Panc1 (cell line): ENCODE data around the gene VPS41. TPM values are rescaled to one million over a fixed set of nuclear protein-coding genes. Genes with fewer than 3 reads are reported as not detected.

Experiments
- ATAC-seq: fragments of 200-7000 bp; cut with Tn5 transposase; 2 replicates; pipeline ENCODE4 v1.9.1; 2020; ENCODE audit warnings: mild to moderate bottlenecking, moderate library complexity
- BruUV-seq: library from RNA; stranded (reverse); fragments of 400-500 nt; replicated peaks from 2 replicates; lab custom pipeline; 2021; lab: Mats Ljungman, UMichigan
- CTCF ChIA-PET: fragments of 300-600 bp; sonication (Branson Sonifier 250); formaldehyde crosslinking; loops from one replicate; lab custom pipeline; 2022; ENCODE audit warnings: antibody characterized with exemption; lab: Charles Lee
- POLR2A ChIA-PET: fragments of 300-600 bp; sonication (Branson Sonifier 250); formaldehyde crosslinking; loops from one replicate; lab custom pipeline; 2022; ENCODE audit warnings: antibody characterized with exemption; lab: Charles Lee
- DNase-seq: peaks from one replicate; pipeline ENCODE4 v3.0.0-alpha.2; 2010; ENCODE audit warnings: low read depth, low spot score
- H3K27ac ChIP-seq: 2 replicates; pipeline ENCODE4 v1.5.1; 2011; ENCODE audit warnings: mild to moderate bottlenecking, low read length, inconsistent platforms
- H3K27me3 ChIP-seq: fragments of 200-500 bp; sonication (Bioruptor generic); 2 replicates; pipeline ENCODE4 v1.6.0; 2014; ENCODE audit warnings: low read length, inconsistent platforms; ENCODE audit not compliant: control insufficient read depth, insufficient read depth
- H3K36me3 ChIP-seq: fragments of 200-500 bp; sonication (Bioruptor generic); 2 replicates; pipeline ENCODE4 v1.5.1; 2014; ENCODE audit warnings: inconsistent platforms, mild to moderate bottlenecking, low read length, moderate library complexity; ENCODE audit not compliant: control insufficient read depth, insufficient read depth
- H3K4me1 ChIP-seq: 2 replicates; pipeline ENCODE4 v1.5.1; 2011; ENCODE audit warnings: inconsistent platforms, mild to moderate bottlenecking, low read length, moderate library complexity; ENCODE audit not compliant: control insufficient read depth, insufficient read depth
- H3K4me3 ChIP-seq, 2 experiments: 2 replicates each; pipeline ENCODE4 v1.5.1; 2011 to 2012; ENCODE audit warnings: low read depth in 2 of 2, low read length in 2 of 2, mild to moderate bottlenecking in 2 of 2, inconsistent platforms in 1 of 2, moderate library complexity in 1 of 2
- H3K9me3 ChIP-seq: fragments of 200-500 bp; sonication (Bioruptor generic); 2 replicates; pipeline ENCODE4 v1.5.1; 2014; ENCODE audit warnings: low read depth, mild to moderate bottlenecking, inconsistent platforms, low read length, moderate library complexity; ENCODE audit not compliant: control insufficient read depth, insufficient read depth
- CTCF ChIP-seq: fragments of 450-650 bp; IDR thresholded peaks from 2 replicates; pipeline ENCODE4 v1.5.1; 2017; ENCODE audit warnings: mild to moderate bottlenecking
- POLR2AphosphoS5 ChIP-seq: IDR thresholded peaks from 2 replicates; pipeline ENCODE4 v1.6.1; 2012; ENCODE audit warnings: mild to moderate bottlenecking, low read depth, low read length, moderate library complexity
- REST ChIP-seq, 2 experiments: IDR thresholded peaks; 2 replicates each; pipeline ENCODE4 v1.6.1; 2011 to 2012; ENCODE audit warnings: low read depth in 2 of 2, control low read depth in 1 of 2, low read length in 1 of 2, mild to moderate bottlenecking in 1 of 2, moderate library complexity in 1 of 2; ENCODE audit not compliant: insufficient read depth in 1 of 2
- SIN3A ChIP-seq: IDR thresholded peaks from 2 replicates; pipeline ENCODE4 v1.6.1; 2012; ENCODE audit warnings: low read depth, mild to moderate bottlenecking, low read length, moderate library complexity, borderline replicate concordance; ENCODE audit not compliant: insufficient read depth
- TCF7L2 ChIP-seq: IDR thresholded peaks from 2 replicates; pipeline ENCODE4 v1.6.1; 2011; ENCODE audit warnings: mild to moderate bottlenecking, low read depth, low read length, inconsistent platforms
- in situ Hi-C: cut with HindIII; loops from 2 replicates; pipeline ENCODE4 v1.10.0; 2016; ENCODE audit warnings: low sequenced_read_pairs, low pct_unique_long_range_greater_than_20kb
- intact Hi-C: fragments of 100-400 bp; cut with micrococcal nuclease; formaldehyde crosslinking; loops from one replicate; pipeline ENCODE4 v1.10.0; 2022; ENCODE audit not compliant: unreplicated experiment
- total RNA-seq: library from RNA; stranded (reverse); gene quantifications from one replicate; pipeline ENCODE4 v1.2.1, GENCODE V29; 2021; ENCODE audit not compliant: unreplicated experiment

The VPS41 gene
- total RNA-seq, 1 experiment from 2014 or later = 127 TPM

DNA sequence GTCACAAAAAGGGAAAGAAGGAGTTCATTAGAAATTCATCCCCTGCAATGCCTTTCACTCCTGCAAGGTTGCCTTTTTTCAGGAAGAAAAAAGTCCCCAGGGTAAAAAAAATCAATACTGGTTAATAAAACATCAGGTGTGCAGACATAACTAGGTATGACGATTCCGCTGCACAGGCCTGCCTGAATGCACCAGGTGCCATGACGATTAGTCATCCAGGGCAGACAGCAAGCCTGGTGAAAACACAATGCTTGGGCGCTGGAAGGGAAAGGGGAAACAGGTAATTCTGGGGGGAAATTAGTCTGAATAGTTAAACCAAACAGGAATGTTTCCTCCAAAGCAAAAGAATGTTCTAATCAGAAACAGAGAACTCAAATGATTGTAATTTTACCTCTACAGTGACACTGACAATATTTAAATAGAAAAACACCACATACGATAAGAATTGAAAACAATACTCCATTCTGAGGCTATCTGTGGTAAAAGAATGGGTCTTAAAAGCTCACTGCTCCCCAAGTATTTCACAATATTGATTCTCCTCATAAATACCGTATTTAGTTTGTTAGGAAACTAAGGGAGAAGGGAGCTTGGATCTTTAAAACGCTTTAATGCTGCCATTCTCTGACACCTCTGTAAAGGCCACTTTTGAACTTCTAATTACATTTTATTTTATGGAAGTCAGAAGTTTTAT lies 45.2 kb downstream of the VPS41 start:
- ChIA-PET CTCF (no interaction called here), POLR2A (no interaction called here)

DNA sequence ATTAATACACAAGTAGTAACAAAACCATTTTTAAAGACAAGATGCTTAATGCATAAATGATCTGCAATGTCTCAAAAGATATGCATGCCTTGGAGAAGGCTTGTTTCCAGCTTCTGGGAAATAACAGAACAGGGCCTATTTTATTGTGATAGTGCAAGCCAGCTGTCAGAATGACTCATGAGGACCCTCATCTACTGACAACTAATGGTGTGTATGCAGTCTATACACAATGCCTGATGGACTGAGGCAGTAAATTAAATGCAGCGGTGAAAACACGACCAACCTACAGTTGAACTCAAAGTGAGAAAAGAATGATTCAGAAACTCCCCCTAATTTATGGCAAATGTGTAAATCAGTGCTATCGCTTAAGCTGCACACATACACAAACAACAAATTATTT lies 46.3 kb downstream of the VPS41 start:
- Histone ChIP-seq H3K27me3 (no peaks in the 10 kb centered on the region), H3K4me3 (no peak overlapping the region), H3K27ac (no peak overlapping the region), H3K9me3 (no peaks in the 10 kb centered on the region), H3K36me3 (peaks cover 2% of the 10 kb centered on the region; the same call in 1 of the 2 replicates), H3K4me1 (no peaks in the 10 kb centered on the region)
- POLR2A ChIA-PET = no interaction called here
- in situ Hi-C loops = no loop called here
- TF ChIP-seq POLR2AphosphoS5 (no peak), SIN3A (no peak), REST (IDR thresholded peaks at IDR 0.05; ENCODE audit: insufficient read depth in 1 of 2, low read depth in 2 of 2, low read length in 1 of 2) (no peak), TCF7L2 (no peak), CTCF (no peak)
- intact Hi-C loops = no loop called here
- CTCF ChIA-PET = no interaction called here
- DNase-seq = no peak
- no peak for ATAC-seq
- BruUV-seq = no TSS peak

More for the DNA sequence above, 45.2 kb downstream of the VPS41 start:
- no peak for TF ChIP-seq CTCF
- no peak for TF ChIP-seq SIN3A
- TF ChIP-seq REST (IDR thresholded peaks at IDR 0.05; ENCODE audit: insufficient read depth in 1 of 2, low read depth in 2 of 2, low read length in 1 of 2) = no peak
- no peak for TF ChIP-seq POLR2AphosphoS5
- no peak for TF ChIP-seq TCF7L2
- ATAC-seq (no peak), DNase-seq (no peak)
- H3K36me3 ChIP-seq = peaks cover 2% of the 10 kb centered on the region; the same call in 1 of the 2 replicates
- H3K4me1 ChIP-seq = no peaks in the 10 kb centered on the region
- no peaks in the 10 kb centered on the region for H3K27me3 ChIP-seq
- H3K27ac ChIP-seq = no peak overlapping the region
- no peaks in the 10 kb centered on the region for H3K9me3 ChIP-seq
- no TSS peak for BruUV-seq
- H3K4me3 ChIP-seq = no peak overlapping the region
- intact Hi-C loops = no loop called here
- in situ Hi-C loops = no loop called here
